Mucosa of descending colon (tissue), 3 donors: ENCODE measurements around the gene LRRC8D. TPM values are rescaled to one million over a fixed set of nuclear protein-coding genes. Genes with fewer than 3 reads are reported as not detected.

Source experiments
- ATAC-seq: fragments of 200-7000 bp; cut with Tn5 transposase; one replicate; pipeline ENCODE4 v1.9.1; 2020; ENCODE audit warnings: mild to moderate bottlenecking, moderate library complexity
- DNase-seq, 3 donors: peaks; one replicate each; pipeline ENCODE4 v3.0.0-alpha.2; 2020
- H3K36me3 ChIP-seq: fragments of 200-600 bp; one replicate; pipeline ENCODE4 v1.8.0; 2021; ENCODE audit warnings: low read depth, mild to moderate bottlenecking
- H3K4me1 ChIP-seq: fragments of 200-600 bp; one replicate; pipeline ENCODE4 v1.8.0; 2021; ENCODE audit warnings: low read depth, mild to moderate bottlenecking
- H3K4me3 ChIP-seq: fragments of 200-600 bp; one replicate; pipeline ENCODE4 v1.8.0; 2021; ENCODE audit warnings: mild to moderate bottlenecking
- H3K9me3 ChIP-seq: fragments of 200-600 bp; one replicate; pipeline ENCODE4 v1.8.0; 2021; ENCODE audit warnings: mild to moderate bottlenecking
- CTCF ChIP-seq: fragments of 200-600 bp; IDR thresholded peaks from one replicate; pipeline ENCODE4 v1.8.0; 2022; ENCODE audit warnings: antibody characterized with exemption, mild to moderate bottlenecking
- intact Hi-C, 2 donors: fragments of 100-400 bp; cut with DNase I in 1 of 2; cut with micrococcal nuclease in 1 of 2; formaldehyde crosslinking; loops; one replicate each; pipeline versions ENCODE4 v1.11.0 to v1.11.1; 2022; cut with DNase I, micrococcal nuclease
- total RNA-seq, 3 donors: library from RNA; stranded (reverse); fragmentation: NEBNext Ultra II Directional in 2 of 3; extraction: Animal tissue kit (Norgen Biotek cat#: 25700) in 2 of 3; gene quantifications; one replicate each; pipeline versions ENCODE4 v1.2.1 to v1.2.4, GENCODE V29; 2021 to 2023
- donor health status: DM: no; HTN: no; CAD: no; lungs with moderate emphysema.
- donor health status: DM: no; HTN: no; CAD: no.
- donor health status: DM: no; HTN: yes; CAD: no.

LRRC8D gene
- total RNA-seq, 3 donors from 2014 or later, result 22.8 to 43.3 (median 39.6) TPM

- no peak for TF ChIP-seq CTCF
- Histone ChIP-seq H3K4me3 (no peak overlapping the region), H3K36me3 (no peaks in the 10 kb centered on the region), H3K4me1 (peaks cover 3% of the 10 kb centered on the region), H3K9me3 (no peaks in the 10 kb centered on the region)
- intact Hi-C loops, result no loop called here
- ATAC-seq, result no peak
- DNase-seq, result no peak
Measured at GRCh38 chr1:89903550-89903949, 82.7 kb downstream of the LRRC8D start.

GRCh38 chr1:89904219-89904980 lies 83.6 kb downstream of the LRRC8D start:
- intact Hi-C loops, result no loop called here
- H3K36me3 ChIP-seq, result no peaks in the 10 kb centered on the region
- ATAC-seq, result no peak
- DNase-seq, result no peak
- no peaks in the 10 kb centered on the region for H3K9me3 ChIP-seq
- no peak overlapping the region for H3K4me3 ChIP-seq
- no peak for TF ChIP-seq CTCF
- H3K4me1 ChIP-seq, result peaks cover 3% of the 10 kb centered on the region

- intact Hi-C loops, result no loop called here
- peaks cover 1% of the 10 kb centered on the region for H3K4me1 ChIP-seq
- ATAC-seq, result no peak
- no peaks in the 10 kb centered on the region for H3K9me3 ChIP-seq
- no peaks in the 10 kb centered on the region for H3K36me3 ChIP-seq
- TF ChIP-seq CTCF, result no peak
- DNase-seq, result no peak
- H3K4me3 ChIP-seq, result no peak overlapping the region
Measured at GRCh38 chr1:89905395-89906058, 84.7 kb downstream of the LRRC8D start.

- DNase-seq, result no peak
- Histone ChIP-seq H3K4me1 (no peaks in the 10 kb centered on the region), H3K4me3 (no peak overlapping the region), H3K36me3 (no peaks in the 10 kb centered on the region), H3K9me3 (no peaks in the 10 kb centered on the region)
- intact Hi-C loops, result no loop called here
- no peak for TF ChIP-seq CTCF
- no peak for ATAC-seq
Measured at GRCh38 chr1:89906088-89906487, 85.3 kb downstream of the LRRC8D start.

GRCh38 chr1:89907727-89908212 lies 86.9 kb downstream of the LRRC8D start:
- ATAC-seq, result no peak
- no peaks in the 10 kb centered on the region for H3K36me3 ChIP-seq

More at GRCh38 chr1:89907727-89908212, 86.9 kb downstream of the LRRC8D start:
- H3K4me1 ChIP-seq, result no peaks in the 10 kb centered on the region
- intact Hi-C loops, result no loop called here
- H3K9me3 ChIP-seq, result no peaks in the 10 kb centered on the region
- no peak overlapping the region for H3K4me3 ChIP-seq
- no peak for DNase-seq
- TF ChIP-seq CTCF, result no peak
